ENCODE results near the gene NCSTN.

The NCSTN gene

DNA sequence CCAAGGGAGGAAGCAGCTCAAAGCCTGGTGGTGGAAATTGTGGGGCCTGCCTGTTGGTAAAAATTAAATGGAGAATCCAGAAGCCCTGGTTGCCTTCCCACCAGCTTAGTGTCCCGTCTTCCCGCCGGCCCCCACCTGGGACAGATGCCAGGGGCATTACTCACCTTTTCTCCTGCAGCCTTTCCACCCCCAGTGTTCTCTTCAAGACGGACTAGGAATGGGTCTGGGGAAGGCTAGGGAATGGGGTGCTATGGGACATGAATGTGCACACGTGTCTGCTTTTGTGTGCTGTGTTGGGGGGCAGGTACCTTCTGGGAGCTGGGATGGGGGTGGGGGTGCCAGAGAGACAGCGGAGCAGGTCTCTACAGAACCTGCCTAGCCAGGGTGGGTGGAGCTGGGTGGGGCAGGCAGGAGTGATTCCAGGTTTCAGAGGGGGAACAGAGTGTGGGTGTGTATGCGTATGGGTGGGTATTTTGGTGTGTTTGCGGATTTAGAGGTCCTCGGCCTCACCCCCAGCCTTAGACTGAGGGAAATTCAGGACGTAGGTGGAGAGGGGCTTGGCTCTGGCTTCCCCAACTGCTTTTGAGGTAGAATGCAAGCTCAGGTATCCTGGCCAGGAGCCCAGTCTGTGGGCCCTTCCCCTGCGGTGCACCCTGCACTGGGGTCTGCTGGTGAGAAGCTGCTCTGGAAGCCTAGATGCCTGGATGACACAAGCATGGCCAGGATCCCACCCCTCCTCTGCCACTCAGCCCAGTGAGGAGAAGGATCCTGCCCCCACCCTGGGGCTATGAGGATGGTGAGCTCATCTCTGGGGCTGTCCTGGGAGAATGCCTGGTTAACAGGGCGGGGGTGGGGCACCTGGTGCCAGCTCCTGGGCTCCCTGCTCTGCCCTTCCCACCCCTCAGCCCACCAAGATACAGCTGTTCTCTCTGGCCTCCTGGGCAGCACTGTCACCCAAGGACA lies 64.9 kb downstream of the NCSTN start:
- DNase-seq: no peak
